Kidney glomerular epithelial cell (primary cell): ENCODE results near the gene FBLN1.
"Not testable (repeated sequence)": the region's sequence is repeated elsewhere in the genome, so short reads cannot be mapped to it uniquely, and the experiment has no call there.

Source experiments
- DNase-seq: peaks from one replicate; lab custom pipeline; 2025; lab: John Stamatoyannopoulos, UW

The FBLN1 gene

DNA sequence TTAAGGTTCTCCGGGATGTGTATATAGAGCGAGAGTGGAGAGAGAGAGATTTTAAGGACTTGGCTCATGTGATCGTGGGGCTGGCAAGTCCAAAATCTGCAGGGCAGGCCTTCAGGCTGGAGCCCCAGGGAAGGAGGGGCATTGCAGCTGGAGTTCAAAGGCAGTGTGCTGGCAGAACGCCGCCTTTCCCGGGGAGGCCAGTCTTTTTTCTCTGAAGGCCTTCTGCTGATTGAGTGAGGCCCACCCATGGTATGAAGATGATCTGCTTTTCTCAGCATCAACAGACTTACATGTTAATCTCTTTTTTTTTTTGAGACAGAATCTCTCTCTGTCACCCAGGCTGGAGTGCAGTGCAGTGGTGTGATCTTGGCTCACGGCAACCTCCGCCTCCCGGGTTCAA lies 25.4 kb downstream of the FBLN1 start:
- DNase-seq: no peak

DNA sequence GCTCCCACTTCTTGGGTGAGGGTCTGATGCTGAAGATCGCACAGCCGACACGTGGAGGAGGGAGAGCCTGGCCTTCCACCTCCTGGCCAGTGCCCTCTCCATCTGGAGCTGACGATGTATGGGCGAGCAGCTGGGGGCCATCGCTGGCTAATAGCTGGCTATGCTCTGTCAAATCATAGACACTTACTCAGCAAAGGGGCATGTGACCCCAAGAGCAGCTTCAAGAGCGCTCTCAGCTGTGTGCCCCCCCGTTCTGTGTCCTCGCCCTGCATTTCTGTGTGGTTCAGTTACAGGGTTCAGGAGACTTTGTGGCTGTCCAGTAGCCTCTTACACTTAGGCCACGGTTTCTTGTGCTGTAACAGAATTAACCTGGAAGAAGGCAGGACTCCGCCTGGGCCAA lies 26.4 kb downstream of the FBLN1 start:
- no peak for DNase-seq

DNA sequence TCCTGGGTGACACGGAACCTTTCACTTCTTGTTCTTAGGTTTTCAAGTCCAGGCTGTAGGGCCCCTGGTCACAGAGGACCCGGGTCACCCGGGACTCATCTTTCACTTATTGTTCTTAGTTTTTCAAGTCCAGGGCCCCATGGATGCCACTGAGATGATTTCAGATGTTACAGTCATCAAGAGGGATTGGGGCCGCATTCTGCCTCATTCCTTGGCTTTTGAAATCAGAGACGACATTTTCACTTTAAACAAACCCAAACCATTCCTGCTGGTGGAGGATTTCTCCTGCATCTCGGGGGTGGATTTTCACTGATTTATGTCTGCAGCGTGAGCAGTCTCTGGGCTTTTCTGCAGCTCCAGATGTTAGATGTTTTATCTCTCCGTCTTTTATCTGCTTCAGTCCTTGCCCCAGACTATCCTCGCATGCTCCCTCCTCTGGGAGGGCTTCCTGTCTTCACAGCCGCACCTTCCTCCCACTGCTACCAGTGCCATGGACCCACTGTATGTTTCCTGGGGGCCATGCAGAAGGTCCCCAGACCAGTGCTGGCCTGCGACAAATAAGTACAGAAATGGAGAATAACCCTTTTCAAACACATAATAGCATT lies 27.4 kb downstream of the FBLN1 start:
- no peak for DNase-seq

DNA sequence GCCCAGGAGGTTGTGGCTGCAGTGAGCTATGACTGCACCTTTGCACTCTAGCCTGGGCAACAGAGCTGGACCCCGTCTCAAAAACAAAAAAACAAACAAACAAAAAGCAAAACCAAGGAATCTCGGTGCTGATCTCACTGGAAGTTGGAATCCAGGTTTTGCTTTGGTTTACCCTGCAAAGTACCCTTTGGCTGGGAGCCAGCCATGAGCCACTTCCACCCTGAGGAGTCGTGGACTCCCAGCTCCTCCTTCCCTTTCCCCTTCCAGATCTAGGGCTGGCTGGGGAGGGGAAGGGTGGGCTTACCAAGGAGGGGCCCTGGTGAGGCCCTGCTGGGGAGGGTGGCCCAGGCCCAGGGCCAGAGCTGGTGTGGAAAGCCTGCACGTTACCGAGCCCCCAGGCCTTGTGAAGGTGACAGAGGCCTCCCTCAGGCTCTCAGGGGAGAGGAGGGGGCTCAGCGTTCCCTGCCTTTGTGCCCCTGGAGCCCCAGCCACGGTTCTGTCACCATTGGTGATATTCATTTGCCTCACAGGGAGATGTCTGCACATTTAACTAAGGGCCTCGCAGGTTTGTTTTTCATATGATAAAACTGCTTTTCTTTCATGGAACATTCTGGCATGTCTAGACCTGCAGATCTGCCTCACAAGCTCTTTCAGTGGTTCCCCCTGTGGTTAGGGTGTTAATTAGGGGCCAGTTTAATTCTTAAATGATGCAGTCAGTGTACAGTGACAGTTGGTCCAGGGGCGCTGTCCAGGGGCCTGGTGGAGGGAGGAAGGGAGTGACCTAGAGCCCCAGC lies 29.0 kb downstream of the FBLN1 start:
- no peak for DNase-seq

DNA sequence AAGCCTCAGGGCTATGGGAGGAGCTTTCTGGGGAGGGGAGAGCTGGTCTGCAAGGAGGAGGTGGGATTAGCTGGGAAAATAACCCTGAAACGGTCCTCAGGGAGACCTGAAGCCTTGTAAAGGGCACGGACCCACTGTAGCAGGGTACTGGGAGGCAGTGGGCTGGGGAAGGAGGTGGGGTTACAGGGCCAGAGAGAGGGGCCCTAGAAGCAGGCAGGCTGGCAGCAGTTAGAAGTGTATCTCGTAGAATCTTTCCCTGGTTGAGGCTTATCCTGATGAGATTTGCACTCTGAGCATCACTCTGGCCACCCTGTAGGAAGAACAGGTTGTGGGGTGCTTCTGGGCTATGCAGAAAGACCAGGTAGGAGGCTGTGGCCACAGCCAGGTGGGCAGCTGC lies 29.6 kb downstream of the FBLN1 start:
- DNase-seq: no peak

DNA sequence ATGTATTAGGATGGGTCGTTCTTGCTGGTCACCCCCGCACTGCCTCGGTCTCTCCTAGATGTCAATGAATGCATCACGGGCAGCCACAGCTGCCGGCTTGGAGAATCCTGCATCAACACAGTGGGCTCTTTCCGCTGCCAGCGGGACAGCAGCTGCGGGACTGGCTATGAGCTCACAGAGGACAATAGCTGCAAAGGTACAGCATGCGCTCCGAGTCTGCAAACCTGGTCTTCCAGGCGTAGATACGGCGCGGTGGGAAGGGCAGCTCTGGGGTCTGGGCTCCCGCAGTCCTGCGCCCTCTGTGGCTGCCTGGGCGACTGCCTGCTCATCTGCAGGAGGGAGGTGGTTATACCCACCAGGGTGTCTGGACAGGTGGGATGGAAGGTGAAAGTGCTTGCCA lies 31.0 kb downstream of the FBLN1 start:
- DNase-seq: no peak

DNA sequence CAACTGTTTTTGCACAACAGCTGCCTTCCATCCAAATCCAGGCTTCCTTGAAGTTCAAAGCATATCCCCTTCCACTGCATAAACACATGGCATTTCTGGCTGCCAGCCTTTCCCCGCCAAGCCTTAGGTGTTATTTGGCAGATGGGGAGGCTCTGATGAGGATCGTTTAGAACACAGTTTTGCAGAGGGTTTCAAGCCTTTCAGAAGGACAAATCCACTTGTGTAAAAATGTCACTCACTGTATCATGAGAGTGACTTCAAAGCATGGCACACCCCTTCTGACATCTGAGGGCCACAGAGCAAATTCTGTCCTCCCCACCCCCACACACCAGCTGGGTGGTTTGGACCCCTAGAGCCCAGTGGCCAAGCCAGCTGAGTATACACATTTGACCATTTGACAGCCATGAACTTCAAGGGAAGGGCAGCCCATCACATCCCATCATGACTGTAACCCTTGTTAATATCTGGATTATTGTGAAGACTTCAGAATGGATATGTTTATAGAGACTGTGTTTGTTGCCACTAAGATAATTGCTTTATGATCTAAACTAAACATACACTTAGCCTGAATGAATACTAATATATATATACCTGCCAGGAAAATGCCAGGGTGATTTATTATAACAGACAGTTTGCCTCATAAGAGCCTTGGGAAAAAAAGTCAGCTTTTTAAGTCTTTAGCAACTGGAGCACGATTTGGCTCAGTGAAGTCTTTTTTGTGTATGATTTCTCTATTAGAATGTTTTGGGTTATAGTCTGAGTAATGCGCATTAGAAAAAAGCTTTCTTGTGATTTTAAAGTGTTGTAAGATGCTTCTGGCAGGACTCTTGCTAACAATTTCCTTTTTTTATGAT lies 31.9 kb downstream of the FBLN1 start:
- DNase-seq: no peak

DNA sequence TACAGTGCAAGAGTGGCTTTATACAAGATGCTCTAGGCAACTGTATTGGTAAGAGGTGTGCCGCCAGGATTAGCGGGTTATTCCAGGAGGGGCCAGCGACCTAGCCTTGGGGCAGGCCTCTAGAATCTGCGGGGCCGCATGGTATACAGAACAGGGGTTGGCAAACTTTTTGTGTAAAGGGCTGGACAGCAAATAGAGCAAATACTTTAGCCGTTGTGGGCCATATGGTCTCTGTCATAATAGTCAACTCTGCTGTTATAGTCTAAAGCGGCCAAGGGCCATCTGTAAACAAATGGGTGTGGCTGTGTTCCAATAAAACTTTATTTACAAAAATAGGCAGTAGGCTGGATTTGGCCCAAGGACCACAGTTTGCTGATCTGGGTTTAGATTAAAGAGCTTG lies 32.6 kb downstream of the FBLN1 start:
- no peak for DNase-seq

DNA sequence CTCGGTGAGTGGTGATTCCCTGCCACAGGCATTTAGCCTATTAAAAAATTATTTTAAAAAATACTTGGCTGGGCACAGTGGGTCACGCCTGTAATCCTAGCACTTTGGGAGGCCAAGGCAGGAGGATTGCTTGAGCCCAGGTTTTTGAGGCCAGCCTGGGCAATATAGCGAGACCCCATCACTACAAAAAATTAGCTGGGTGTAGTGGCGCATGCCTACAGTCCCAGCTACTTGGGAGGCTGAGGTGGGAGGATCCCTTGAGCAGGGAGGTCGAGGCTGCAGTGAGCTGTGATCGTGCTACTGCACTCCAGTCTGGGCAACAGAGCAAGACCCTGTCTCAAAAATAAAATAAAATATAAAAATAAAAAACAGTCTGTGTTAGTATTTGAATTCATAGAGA lies 33.2 kb downstream of the FBLN1 start:
- not testable (repeated sequence) for DNase-seq

DNA sequence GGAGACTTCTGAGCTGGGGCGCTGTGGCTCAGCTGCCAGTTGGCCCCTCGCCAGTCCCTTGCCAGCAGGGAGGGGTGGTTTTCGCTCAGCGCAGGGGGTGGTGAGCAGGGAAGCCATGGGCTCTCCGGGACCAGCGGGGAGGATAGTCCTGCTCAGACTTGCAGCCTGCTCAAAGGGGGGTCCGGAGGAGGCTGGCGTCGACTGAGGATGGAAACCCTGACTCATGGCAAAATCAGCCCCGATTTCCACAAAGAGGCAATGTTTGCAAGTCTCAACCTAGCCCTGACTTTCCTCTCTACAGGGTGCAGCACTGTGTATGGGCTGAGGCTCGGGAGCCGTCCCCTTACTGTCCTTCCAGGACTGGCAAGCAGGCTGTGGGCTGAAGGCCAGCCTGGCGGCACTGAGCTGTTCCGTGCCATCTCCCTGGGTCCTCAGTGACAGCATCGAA lies 35.1 kb downstream of the FBLN1 start:
- DNase-seq: no peak

DNA sequence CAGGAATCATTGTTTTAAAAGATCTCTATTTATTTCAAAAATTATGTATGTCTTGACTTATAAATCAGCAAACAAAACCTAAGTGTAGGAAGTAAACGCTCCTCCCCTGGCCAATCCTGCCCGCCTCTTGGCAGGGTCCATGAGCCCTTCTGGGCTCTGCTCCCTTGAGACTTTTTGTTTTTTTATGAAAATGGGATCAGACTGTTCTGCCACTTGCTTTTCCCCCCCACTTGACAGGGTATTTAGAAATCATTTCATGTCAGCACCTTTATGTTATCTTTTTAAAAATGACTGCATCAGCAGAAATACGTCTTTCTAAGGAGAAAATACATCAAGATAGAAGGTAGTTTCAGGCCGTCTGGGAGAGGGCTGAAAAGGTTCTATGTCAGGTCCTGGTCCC lies 35.6 kb downstream of the FBLN1 start:
- DNase-seq: no peak

DNA sequence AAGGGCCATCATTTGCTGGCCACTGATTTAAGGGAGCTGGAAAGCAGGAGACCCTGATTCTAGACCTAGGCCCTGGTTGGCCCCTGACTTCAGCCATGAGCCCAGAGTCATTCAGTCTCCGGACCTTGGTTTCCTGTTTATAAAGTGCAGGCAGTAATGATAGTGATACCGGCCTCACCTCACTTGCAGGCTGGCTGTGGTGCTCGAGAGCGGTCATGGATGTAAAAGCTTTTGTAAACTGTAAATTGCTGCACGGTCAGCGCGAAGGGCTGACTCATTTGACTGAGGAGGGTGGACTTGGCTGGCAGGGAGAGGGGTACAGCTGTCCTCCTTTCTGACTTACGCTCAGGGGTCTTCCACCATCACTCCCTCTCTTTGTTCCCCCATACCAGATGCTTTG lies 37.4 kb downstream of the FBLN1 start:
- DNase-seq: no peak

DNA sequence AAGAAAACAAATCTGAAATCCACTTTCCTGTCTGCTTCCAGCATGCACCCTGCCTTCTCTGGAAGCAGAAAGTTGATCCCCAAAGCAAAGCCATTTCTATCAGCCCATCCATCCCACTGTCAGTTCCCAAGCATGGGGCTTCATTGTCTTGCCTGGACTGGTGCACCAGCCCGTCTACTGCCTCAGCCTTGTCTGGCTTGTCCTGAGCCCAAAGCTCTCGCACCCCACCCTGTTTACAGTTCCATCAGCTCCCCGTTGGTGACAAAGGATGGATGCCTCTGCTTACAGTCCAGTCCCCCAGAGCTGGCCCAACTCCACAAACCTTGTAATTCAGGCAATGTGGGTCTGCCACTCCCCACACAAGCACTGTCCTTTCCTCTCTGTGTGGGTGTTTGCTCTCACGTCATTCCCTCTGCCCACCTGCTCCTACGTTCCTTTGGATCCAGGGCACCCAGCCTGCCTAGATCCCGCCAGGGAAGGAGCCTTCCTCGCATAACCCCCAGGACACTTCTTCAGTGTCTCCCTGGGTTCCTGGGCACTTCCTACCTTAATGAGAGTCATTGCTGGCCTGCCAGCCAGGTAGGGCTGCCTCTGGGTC lies 38.8 kb downstream of the FBLN1 start:
- DNase-seq: no peak

DNA sequence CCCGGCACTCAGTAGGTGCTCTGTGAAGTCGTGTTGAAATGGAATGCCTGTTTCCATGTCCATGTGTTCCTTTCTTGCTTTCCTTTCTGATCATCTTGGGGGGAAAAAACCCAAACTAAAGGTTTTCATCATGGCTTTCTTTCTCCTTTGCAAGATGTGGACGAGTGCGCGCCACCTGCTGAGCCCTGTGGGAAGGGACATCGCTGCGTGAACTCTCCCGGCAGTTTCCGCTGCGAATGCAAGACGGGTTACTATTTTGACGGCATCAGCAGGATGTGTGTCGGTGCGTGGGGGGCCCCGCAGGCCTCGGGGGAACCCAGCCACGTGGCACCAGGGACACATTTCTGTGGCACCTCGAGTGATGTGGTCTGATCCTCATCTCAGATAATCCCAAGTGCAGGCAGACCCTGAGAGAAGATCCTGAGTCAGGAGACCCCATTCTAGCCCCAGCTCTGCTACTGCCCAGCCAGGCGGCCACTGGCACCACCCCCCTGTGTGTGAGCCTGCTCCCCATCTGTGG lies 39.4 kb downstream of the FBLN1 start:
- no peak for DNase-seq

DNA sequence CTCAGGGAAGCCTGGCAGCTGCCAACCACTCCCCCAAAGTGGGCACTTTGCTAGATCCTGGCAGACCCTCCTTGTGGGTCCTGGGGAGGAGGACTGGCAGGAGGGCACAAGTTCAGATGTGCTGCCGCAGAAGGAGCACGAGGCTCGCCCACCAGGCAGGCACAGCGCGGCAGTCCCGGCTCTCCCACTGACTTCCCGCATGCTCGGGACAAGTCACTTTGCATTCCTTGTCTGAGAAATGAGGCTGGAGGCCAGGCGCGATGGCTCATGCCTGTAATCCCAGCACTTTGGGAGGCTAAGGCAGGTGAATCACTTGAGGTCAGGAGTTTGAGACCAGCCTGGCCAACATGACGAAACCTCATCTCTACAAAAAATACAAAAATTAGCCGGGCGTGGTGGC lies 40.1 kb downstream of the FBLN1 start:
- not testable (repeated sequence) for DNase-seq

DNA sequence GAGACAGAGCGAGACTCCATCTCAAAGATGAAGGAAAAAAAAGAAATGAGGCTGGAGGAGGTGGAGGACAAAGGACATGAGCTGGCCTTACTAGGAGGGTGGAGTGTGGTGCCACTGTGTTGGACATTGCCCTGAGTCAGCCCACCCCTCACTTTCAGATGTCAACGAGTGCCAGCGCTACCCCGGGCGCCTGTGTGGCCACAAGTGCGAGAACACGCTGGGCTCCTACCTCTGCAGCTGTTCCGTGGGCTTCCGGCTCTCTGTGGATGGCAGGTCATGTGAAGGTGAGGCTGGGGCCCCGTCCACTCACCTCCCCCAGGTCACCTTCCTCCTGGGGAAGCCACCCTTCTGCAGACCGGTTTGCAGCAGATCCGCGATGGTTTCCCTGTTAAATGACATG lies 40.6 kb downstream of the FBLN1 start:
- DNase-seq: no peak

DNA sequence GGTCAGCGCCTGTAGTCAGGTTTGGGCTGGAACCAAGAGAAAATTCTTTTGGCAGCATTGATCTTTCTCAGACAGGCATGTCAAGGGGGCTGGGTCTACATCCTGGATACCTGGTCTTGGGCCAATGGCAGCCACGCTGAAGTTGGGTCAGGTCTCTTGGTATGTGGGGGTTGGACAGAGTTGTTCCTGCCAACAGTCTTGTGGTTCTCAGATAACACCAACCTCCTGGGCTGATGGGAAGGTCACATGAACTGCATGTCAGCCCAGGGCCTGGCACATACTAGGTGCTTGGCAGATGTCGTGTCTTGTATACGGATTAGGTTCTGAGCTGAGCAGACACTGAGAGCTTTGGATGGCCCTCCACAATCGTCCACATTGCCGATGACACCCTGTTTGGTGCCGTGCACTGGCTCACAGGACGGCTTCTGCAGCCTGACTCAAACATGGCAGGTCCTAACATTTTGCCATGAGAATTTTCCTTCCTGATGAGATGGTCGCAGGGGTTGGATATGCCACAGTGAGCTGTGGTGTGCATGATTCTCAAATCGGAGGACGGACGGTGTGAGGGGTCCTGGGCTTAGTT lies 42.0 kb downstream of the FBLN1 start:
- DNase-seq: no peak

DNA sequence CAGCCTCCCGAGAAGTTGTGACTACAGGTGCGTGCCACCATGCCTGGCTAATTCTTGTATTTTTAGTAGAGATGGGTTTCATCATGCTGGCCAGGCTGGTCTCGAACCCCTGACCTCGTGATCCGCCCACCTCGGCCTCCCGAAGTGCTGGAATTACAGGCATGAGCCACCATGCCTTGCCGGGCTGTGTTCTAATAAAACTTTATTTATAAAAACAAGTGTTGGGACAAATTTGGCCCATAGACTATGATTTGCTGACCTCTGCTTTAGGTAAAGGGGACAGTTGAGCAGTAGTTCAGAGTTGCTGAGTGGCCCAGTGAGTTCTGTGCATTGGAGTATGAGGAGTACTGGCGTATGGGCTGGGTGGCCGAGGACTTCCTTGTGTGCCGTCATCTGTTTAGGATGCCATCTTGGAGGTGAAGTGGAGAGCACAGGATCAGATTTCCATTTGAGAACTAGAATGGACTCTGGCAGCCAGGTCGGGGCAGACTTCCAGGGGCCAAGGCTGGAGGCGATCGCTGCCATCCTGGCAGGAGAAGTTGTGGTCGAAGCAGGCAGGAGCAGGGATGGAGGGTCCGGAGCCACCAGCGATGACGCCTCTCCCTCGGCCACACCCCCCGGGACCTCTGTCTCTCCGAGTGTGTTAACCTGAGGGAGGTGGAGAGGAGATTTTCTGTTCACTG lies 43.8 kb downstream of the FBLN1 start:
- no peak for DNase-seq

DNA sequence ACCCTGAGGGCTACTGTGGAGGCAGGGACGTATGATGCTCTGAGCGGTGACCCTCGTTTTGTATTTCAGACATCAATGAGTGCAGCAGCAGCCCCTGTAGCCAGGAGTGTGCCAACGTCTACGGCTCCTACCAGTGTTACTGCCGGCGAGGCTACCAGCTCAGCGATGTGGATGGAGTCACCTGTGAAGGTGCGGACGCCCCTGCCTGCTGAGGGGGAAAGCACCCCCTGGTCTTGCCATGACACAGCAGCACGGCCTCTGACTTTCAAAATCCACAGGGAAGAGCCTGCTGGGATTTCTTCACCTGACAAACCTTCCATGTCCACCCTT lies 44.3 kb downstream of the FBLN1 start:
- DNase-seq: no peak

DNA sequence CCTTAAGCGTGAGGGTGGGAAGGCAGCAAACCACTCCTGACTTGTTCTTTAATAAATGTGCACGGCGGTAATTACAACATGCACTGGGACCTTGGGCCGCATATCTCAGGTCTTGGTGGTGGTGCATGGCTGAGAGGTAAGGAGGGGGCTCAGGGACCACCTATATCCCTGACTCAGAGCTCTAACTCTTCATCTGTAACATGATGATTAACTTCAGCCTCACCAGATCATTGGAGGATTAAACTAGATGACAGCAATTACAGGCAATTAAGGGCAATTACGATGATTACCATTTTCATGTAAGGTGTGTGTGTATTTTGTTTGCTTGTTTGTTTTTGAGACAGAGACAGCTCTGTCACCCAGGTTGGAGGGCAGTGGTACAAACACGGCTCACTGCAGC lies 45.0 kb downstream of the FBLN1 start:
- DNase-seq: no peak

DNA sequence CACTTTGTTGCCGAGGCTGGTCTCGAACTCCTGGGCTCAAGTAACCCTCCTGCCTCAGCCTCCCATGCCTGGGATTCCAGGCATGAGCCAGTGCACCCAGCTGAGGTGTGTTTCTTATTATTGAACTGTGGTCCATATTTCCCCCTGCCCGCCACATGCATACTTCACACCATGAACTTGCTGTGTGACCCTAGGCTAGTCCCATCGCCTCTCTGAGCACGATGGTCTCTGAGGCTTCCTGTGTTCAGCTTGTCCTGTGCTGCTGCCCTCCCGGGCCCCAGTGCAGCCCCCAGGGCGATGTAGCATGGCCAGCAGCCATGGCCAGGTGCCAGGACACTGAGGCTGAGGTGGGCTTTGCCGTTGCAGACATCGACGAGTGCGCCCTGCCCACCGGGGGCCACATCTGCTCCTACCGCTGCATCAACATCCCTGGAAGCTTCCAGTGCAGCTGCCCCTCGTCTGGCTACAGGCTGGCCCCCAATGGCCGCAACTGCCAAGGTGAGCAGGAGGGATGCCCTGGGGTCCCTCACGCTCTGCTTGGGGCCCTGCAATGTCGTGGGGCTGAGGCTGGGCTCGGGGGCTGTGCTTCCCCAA lies 45.7 kb downstream of the FBLN1 start:
- DNase-seq: no peak
